PFSK-1 (cell line): ENCODE results near the gene PAX2.

ENCODE experiments used
- FOXP2 ChIP-seq: optimal IDR thresholded peaks from 2 replicates; pipeline ENCODE3; 2011; ENCODE audit warnings: borderline replicate concordance, control low read depth, inconsistent platforms; ENCODE audit not compliant: insufficient read depth; ENCODE audit errors: extremely low read length, extremely low read depth
- POLR2AphosphoS5 ChIP-seq: IDR thresholded peaks from 2 replicates; pipeline ENCODE4 v1.6.1; 2012; ENCODE audit warnings: low read depth, mild to moderate bottlenecking, control low read depth, low read length, moderate library complexity
- SIN3A ChIP-seq: IDR thresholded peaks from 2 replicates; pipeline ENCODE4 v1.6.1; 2012; ENCODE audit warnings: mild to moderate bottlenecking, low read length, moderate library complexity, borderline replicate concordance; ENCODE audit not compliant: insufficient read depth
- TAF1 ChIP-seq: IDR thresholded peaks from 2 replicates; pipeline ENCODE4 v1.6.1; 2012; ENCODE audit warnings: low read length, control low read depth, borderline replicate concordance; ENCODE audit not compliant: insufficient read depth
- TF ChIP-seq, protein P1 (sequence below), 2 experiments: IDR thresholded peaks; 2 replicates each; pipeline versions ENCODE4 v1.6.1 to v1.8.0; 2011 to 2012; ENCODE audit warnings: low read depth in 2 of 2, low read length in 2 of 2, control low read depth in 1 of 2, inconsistent platforms in 1 of 2, mild to moderate bottlenecking in 1 of 2, moderate library complexity in 1 of 2; ENCODE audit not compliant: insufficient read depth in 1 of 2

DNA sequence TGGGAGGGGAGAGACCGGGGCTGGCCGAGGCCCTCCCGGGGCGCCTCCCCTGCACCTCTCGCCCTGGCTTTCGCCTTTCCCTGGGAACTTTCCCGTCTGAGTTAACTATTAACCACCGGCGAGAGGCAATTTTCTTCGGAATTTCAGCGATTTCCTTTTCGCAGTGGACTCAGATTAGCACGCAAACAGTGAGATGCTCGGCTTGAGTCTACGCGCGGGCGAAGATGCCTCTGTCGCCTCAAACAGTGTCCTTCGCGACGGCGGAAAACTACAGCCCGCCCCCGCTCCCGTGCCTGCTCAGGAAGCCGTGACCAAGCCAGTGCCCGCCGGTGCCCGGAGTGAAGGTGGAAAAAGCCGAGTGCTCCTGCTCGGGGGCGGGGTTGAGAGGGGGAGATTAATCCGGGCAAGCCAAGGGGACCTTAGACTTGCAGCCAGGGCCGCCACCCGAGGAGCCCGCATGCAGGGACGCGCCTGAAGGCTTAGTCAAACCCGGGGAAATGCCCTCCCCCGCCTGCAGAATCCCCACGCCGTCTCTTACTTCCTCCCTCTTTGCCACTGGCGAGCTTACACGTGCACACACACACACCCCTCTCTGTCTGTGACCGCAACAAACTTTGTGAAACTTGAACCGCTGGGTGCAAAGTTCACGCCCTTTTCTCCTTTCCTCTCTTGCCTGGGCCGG lies 14.5 kb upstream of the PAX2 start:
- TF ChIP-seq TAF1 (no peak), POLR2AphosphoS5 (no peak), SIN3A (no peak), FOXP2 (no peak)
- TF ChIP-seq, protein P1, sequence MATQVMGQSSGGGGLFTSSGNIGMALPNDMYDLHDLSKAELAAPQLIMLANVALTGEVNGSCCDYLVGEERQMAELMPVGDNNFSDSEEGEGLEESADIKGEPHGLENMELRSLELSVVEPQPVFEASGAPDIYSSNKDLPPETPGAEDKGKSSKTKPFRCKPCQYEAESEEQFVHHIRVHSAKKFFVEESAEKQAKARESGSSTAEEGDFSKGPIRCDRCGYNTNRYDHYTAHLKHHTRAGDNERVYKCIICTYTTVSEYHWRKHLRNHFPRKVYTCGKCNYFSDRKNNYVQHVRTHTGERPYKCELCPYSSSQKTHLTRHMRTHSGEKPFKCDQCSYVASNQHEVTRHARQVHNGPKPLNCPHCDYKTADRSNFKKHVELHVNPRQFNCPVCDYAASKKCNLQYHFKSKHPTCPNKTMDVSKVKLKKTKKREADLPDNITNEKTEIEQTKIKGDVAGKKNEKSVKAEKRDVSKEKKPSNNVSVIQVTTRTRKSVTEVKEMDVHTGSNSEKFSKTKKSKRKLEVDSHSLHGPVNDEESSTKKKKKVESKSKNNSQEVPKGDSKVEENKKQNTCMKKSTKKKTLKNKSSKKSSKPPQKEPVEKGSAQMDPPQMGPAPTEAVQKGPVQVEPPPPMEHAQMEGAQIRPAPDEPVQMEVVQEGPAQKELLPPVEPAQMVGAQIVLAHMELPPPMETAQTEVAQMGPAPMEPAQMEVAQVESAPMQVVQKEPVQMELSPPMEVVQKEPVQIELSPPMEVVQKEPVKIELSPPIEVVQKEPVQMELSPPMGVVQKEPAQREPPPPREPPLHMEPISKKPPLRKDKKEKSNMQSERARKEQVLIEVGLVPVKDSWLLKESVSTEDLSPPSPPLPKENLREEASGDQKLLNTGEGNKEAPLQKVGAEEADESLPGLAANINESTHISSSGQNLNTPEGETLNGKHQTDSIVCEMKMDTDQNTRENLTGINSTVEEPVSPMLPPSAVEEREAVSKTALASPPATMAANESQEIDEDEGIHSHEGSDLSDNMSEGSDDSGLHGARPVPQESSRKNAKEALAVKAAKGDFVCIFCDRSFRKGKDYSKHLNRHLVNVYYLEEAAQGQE (IDR thresholded peaks at IDR 0.05; ENCODE audit: insufficient read depth in 1 of 2, low read depth in 2 of 2, low read length in 2 of 2) = no peak
